ENCODE measurements around the gene TAF15.
A peak's percentile ranks its signal among the peaks of the same experiment; 100 is the strongest.

The TAF15 gene

DNA sequence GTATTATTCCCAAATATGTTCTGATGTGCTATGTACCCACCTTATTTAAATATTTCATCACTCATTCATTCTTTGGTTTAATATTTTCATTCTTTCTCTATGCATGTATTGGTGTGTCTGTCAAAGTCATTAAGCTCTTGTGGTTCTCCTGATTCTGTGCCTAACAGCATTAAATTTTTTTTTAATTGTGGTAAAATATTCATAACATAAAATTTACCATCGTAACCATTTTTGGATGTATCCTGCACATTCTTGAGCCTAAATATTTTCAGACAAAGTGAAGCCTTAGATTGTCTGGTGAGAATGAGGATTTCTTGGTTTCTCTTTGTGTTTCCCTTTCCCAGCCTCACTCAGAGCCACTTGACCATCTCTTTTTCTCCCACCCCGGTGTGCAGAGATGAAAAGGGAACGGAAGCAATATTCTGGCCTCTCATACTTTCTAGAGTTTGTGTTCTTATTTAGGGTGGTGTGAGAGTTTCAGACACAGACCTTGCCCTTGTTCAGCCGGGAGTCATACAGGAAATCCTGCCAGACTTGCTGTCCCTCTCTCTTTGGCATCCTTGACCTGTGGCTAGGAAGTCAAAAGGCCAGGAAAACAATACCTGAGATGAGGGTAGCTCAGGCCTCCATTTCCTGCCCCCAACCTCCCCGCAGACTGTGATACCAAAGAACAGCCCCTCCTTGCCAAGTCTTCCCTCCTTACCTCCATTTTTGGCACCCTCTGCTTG lies 66.0 kb downstream of the TAF15 start:
- DNase-seq, result no peak

GRCh38 chr17:35875800-35876139 lies 66.5 kb downstream of the TAF15 start:
- DNase-seq, result no peak

DNA sequence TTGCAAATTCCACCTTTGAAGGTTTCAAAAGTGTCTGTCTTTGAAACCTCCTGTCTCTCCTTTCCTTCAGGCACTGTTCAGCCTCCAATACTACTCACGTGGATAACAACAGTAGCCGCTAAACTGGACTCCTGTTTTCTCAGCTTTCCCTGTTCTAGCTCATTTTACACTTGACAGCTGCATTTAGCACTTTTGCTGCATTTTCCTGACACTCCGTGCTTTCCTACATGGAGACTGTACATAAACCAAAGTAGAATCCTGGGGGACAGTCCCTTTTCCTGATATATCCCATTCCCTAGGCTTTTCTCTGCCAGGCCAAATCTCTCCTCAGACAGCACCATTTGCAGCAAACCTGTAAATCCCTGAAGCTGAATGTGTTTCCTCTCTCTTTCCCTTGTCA lies 67.2 kb downstream of the TAF15 start:
- DNase-seq, result no peak

GRCh38 chr17:35877345-35878029 lies 68.2 kb downstream of the TAF15 start:
- DNase-seq, result no peak

GRCh38 chr17:35878361-35878760 lies 69.1 kb downstream of the TAF15 start:
- no peak for DNase-seq

DNA sequence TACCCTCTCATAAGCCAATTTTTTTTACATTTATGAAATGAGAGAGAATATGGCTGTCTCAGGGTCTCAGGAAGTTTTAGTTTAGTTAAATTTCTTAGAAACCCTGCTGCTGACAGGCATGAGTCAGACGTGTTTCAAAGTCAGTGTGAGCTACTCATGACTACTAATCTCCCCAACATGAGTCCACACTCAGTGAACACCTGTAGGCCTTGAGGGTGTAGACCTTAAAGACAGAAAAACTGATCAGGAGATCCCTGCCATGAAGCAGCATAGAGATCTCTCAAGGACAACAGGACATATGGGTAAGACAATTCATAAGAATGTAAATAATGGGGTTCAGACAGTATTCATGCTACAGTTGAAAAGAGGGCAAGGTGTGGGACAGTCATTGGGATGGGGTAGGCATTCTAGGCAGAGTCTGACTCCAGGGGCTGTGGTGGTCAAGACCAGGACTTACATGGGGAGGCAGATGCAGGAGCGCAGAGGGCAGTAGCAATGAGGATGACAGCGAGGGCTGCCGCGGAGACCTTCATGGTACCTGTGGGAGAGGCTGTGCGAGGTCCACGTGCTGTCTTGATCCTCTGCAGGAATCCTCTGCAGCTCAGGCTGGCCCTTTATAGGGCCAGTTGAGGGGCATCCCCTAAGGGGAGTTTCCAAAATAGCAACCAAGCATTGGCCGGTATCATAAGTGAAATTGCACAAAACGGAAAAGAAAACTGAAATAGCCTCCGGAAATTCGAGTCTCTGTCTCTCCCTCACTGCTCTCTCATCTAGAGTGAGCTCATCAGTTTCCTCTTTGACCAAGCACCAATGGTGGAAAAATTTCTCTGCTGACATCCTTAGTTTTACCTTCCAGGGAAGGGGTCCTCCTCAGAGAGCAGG lies 70.7 kb downstream of the TAF15 start, which contains the start of gene CCL5:
Gene CCL5 (minus strand): TSS at position 588 of the 882 bp plus-strand sequence.
- DNase-seq, result peak; percentile 22

DNA sequence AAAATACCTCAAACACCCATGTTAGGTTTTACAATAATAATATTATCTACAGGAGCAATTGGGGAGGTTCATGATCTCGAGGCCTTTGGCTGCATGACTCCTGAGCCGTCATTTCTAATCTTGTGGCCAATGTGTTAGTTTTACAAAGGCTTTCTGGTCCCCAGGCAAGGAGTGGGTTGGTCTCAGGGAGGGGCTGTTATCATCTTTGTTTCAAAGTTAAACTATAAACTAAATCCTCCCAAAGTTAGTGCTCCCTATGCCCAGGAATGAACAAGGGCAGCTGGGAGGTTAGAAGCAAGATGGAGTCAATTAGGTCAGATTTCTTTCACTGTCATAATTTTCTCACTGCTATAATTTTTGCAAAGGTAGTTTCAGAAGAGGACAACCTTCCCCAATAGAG lies 80.0 kb downstream of the TAF15 start:
- peak; percentile 4 for DNase-seq

DNA sequence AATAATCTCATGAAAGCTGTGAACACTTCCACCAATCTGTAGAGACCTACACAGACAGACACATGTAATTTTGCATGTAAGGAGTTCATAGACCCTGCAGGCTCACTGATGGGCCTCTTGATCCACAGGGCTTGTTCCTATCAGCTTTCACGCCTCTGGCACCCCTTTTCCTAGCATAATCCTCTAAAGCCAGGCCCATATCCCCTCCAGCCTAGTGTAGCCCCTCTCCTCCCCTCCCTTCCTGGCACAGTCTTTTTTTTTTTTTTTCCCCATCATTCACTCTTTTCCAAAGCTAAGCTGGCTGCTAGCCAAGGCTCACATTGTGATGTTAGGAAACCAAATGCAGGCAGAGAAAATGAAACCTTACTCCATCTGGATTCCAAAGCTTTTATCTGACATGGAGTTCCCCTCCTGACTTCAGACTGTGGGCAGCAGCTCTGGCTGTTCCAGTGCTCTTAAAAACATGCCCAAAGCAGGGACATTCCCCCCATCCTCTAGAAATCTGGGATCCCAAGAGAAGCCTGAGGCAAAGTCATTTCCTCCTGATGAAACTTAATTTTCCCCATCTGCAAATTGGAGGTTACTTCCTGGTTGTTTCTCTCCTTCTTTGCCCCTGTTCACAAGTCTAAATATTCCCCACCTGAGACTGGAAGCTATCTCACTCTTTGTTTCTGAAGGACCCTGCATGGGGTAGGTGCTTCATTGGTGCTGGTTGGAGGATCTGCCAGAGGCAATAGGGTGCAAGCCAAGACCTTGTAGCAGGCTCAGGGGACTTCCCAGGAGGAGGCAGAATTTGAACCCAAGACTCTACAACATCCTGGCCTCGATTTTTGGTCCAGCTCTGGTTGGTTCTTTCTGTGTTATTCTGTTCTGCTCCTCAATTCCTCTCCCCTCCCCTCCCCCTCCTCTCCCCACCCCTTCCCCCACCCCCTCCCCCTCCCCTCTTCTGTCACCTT lies 80.8 kb downstream of the TAF15 start:
- no peak for DNase-seq

DNA sequence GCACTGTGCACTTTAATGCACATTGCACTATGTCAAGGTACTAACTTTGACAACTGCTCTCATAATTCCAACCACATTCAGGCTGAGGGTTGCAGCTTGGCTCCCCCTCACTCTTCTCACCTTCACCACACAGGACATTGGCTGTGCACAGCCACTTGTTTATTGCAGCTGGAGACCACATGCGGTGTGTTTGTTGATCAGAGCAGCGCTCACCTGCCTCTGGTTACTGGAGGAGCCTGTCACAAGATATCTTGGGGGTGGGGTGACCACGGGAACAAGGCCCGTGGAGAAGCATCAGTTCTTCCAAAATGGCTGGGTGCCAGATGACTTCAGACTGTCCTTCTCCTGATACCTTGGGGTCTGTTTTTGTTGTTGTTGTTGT lies 81.5 kb downstream of the TAF15 start:
- peak; percentile 6 for DNase-seq

- DNase-seq, result no peak
These were observed 82.0 kb downstream of the TAF15 start for GRCh38 chr17:35891269-35891668.

DNA sequence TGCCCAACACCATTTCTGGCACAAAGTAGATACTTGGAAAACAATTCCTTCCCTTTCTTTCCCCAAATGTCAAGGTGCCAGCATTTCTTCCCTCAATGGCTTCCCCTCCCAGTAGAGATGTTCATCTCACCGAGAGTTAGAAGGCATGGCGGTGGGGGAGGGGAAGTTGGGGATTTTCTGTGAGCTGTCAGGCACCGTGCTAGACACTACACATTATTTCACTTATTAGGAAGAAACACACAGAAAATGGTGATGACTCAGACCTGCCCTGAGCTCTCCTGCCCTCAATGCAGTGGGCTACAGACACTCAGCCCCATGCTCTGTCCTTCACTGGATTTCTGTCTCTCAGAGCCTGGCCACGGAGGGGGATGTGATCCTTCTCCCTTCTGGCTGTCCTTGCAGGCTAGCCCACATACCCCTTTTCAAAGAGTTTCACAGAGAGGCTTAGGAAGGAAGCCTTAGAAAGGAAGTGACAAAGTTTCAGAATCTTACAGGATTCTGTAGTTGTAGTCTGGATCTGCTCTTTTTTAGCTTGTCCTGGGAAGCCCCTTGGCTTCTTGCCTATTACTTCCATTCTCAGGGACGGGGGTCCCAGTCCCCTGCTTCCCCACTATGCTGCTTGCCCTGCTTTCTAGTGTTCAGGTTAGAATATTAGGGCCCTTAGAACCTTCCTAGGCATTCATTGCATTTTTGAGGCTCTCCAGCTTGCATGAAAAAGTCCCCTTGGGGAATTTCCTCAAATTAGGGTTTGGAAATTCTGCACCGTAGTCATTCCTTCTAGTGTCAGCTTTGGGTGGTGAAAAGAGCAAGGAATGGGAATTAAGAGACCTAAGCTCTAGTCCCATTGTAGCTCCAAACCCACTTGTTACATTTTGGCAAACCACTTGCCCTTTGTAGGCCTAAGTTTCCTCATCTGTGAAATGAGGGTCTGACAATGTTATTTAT lies 83.1 kb downstream of the TAF15 start:
- DNase-seq, result peak; percentile 54

GRCh38 chr17:35893751-35894150 lies 84.5 kb downstream of the TAF15 start:
- DNase-seq, result no peak

GRCh38 chr17:35894206-35894605 lies 84.9 kb downstream of the TAF15 start:
- no peak for DNase-seq

- DNase-seq, result peak; percentile 7
These were observed 86.6 kb downstream of the TAF15 start for GRCh38 chr17:35895636-35896587.
